ENCODE data around the gene CCDC116. TPM values are rescaled to one million over a fixed set of nuclear protein-coding genes. Genes with fewer than 3 reads are reported as not detected.

Gene CCDC116
- total and polyA plus RNA-seq, 2 experiments from 2014 or later, result 0.14 TPM; not detected in 1

DNA sequence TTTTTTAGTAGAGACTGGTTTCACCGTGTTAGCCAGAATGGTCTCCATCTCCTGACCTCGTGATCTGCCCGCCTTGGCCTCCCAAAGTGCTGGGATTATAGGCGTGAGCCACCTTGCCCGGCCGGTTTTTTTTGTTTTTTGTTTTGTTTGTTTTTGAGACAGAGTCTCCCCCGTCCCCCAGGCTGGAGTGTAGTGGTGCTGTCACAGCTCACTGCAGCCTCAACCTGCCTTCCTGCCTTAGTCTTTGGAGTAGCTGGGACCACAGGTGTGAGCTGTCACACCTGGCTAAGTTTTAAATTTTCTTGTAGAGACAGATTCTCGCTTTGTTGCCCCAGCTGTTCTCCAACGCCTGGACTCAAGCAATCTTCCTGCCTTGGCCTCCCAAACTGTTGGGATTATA lies 36.5 kb downstream of the CCDC116 start:
- ATAC-seq (no peak), DNase-seq (ENCODE audit: low spot score) (no peak)
- H3K9me3 Mint-ChIP-seq, result no peaks in the 10 kb centered on the region; the same call in 1 of the 3 replicates
- H3K4me3 Mint-ChIP-seq, result no peak overlapping the region
- Histone ChIP-seq H4K20me1 (replicated peaks; ENCODE audit: insufficient read depth) (peaks cover 4% of the 10 kb centered on the region), H3K27me3 (ENCODE audit: insufficient read depth) (no peaks in the 10 kb centered on the region), H3K4me2 (no peak overlapping the region), H3F3A (replicated peaks; ENCODE audit: low read depth) (0 out of 2 replicates have a peak, but pooled peaks cover 6% of the 10 kb centered on the region), H2AFZ (no peak overlapping the region), H3K27ac (ENCODE audit: low read depth) (no peak overlapping the region), H3K36me3 (ENCODE audit: insufficient read depth) (peaks cover 23% of the 10 kb centered on the region; the same call in 1 of the 2 replicates), H3K9me2 (ENCODE audit: insufficient read depth) (no peaks in the 10 kb centered on the region), H3K4me3 (no peak overlapping the region), H3K4me1 (ENCODE audit: insufficient read depth) (no peaks in the 10 kb centered on the region), H3K79me2 (replicated peaks; ENCODE audit: insufficient read depth) (peaks cover 14% of the 10 kb centered on the region)
- TF ChIP-seq, protein P1, sequence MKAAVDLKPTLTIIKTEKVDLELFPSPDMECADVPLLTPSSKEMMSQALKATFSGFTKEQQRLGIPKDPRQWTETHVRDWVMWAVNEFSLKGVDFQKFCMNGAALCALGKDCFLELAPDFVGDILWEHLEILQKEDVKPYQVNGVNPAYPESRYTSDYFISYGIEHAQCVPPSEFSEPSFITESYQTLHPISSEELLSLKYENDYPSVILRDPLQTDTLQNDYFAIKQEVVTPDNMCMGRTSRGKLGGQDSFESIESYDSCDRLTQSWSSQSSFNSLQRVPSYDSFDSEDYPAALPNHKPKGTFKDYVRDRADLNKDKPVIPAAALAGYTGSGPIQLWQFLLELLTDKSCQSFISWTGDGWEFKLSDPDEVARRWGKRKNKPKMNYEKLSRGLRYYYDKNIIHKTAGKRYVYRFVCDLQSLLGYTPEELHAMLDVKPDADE (IDR thresholded peaks at IDR 0.05), result no peak
- TF ChIP-seq, protein P2, sequence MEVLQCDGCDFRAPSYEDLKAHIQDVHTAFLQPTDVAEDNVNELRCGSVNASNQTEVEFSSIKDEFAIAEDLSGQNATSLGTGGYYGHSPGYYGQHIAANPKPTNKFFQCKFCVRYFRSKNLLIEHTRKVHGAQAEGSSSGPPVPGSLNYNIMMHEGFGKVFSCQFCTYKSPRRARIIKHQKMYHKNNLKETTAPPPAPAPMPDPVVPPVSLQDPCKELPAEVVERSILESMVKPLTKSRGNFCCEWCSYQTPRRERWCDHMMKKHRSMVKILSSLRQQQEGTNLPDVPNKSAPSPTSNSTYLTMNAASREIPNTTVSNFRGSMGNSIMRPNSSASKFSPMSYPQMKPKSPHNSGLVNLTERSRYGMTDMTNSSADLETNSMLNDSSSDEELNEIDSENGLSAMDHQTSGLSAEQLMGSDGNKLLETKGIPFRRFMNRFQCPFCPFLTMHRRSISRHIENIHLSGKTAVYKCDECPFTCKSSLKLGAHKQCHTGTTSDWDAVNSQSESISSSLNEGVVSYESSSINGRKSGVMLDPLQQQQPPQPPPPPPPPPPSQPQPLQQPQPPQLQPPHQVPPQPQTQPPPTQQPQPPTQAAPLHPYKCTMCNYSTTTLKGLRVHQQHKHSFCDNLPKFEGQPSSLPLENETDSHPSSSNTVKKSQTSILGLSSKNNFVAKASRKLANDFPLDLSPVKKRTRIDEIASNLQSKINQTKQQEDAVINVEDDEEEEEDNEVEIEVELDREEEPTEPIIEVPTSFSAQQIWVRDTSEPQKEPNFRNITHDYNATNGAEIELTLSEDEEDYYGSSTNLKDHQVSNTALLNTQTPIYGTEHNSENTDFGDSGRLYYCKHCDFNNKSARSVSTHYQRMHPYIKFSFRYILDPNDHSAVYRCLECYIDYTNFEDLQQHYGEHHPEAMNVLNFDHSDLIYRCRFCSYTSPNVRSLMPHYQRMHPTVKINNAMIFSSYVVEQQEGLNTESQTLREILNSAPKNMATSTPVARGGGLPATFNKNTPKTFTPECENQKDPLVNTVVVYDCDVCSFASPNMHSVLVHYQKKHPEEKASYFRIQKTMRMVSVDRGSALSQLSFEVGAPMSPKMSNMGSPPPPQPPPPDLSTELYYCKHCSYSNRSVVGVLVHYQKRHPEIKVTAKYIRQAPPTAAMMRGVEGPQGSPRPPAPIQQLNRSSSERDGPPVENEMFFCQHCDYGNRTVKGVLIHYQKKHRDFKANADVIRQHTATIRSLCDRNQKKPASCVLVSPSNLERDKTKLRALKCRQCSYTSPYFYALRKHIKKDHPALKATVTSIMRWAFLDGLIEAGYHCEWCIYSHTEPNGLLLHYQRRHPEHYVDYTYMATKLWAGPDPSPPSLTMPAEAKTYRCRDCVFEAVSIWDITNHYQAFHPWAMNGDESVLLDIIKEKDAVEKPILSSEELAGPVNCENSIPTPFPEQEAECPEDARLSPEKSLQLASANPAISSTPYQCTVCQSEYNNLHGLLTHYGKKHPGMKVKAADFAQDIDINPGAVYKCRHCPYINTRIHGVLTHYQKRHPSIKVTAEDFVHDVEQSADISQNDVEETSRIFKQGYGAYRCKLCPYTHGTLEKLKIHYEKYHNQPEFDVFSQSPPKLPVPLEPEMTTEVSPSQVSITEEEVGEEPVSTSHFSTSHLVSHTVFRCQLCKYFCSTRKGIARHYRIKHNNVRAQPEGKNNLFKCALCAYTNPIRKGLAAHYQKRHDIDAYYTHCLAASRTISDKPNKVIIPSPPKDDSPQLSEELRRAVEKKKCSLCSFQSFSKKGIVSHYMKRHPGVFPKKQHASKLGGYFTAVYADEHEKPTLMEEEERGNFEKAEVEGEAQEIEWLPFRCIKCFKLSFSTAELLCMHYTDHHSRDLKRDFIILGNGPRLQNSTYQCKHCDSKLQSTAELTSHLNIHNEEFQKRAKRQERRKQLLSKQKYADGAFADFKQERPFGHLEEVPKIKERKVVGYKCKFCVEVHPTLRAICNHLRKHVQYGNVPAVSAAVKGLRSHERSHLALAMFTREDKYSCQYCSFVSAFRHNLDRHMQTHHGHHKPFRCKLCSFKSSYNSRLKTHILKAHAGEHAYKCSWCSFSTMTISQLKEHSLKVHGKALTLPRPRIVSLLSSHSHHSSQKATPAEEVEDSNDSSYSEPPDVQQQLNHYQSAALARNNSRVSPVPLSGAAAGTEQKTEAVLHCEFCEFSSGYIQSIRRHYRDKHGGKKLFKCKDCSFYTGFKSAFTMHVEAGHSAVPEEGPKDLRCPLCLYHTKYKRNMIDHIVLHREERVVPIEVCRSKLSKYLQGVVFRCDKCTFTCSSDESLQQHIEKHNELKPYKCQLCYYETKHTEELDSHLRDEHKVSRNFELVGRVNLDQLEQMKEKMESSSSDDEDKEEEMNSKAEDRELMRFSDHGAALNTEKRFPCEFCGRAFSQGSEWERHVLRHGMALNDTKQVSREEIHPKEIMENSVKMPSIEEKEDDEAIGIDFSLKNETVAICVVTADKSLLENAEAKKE (CRISPR knock-in tag; IDR thresholded peaks at IDR 0.05), result no peak
- H3K4me1 Mint-ChIP-seq, result peaks cover 10% of the 10 kb centered on the region
- peaks cover 30% of the 10 kb centered on the region for H3K36me3 Mint-ChIP-seq (ENCODE audit: low read depth)
- no peak overlapping the region for H3K27ac Mint-ChIP-seq
- peaks cover 13% of the 10 kb centered on the region for H3K27me3 Mint-ChIP-seq (ENCODE audit: insufficient read depth, low read depth, poor library complexity)

DNA sequence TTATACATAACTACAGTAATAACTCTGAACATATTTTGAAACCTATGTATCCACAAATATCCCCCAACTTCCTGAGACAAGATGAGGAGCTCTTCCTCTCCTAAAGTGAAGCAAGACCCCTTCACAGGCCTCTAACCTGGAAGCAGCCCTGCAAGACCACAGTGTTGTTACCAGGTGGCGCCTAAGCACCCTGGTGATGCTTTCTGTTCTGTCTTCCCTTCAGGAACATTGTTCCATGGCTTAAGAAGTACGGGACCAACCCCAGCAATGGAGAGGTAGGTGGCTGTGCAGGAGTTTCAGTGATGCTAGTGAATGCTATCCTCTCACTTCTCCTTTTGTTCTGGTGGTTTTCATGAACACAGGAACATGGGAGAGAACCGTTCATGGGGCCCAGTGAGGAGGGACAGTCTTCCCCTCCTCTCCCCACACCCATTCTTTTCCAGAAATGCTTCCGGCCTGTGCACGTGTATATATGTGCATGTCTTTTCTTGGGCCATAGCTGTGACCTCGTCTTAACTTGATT lies 39.6 kb downstream of the CCDC116 start:
- no peak overlapping the region for H3K4me2 ChIP-seq
- ATAC-seq, result no peak
- peaks cover 28% of the 10 kb centered on the region; the same call in 1 of the 2 replicates for H3K36me3 ChIP-seq (ENCODE audit: insufficient read depth)
- peaks cover 9% of the 10 kb centered on the region for H3K79me2 ChIP-seq (replicated peaks; ENCODE audit: insufficient read depth)
- H3K27ac ChIP-seq (ENCODE audit: low read depth), result no peak overlapping the region
- no peak for TF ChIP-seq STAT1 (IDR thresholded peaks at IDR 0.05; ENCODE audit: unreplicated experiment)
- TF ChIP-seq, protein P3, sequence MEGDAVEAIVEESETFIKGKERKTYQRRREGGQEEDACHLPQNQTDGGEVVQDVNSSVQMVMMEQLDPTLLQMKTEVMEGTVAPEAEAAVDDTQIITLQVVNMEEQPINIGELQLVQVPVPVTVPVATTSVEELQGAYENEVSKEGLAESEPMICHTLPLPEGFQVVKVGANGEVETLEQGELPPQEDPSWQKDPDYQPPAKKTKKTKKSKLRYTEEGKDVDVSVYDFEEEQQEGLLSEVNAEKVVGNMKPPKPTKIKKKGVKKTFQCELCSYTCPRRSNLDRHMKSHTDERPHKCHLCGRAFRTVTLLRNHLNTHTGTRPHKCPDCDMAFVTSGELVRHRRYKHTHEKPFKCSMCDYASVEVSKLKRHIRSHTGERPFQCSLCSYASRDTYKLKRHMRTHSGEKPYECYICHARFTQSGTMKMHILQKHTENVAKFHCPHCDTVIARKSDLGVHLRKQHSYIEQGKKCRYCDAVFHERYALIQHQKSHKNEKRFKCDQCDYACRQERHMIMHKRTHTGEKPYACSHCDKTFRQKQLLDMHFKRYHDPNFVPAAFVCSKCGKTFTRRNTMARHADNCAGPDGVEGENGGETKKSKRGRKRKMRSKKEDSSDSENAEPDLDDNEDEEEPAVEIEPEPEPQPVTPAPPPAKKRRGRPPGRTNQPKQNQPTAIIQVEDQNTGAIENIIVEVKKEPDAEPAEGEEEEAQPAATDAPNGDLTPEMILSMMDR (conservative IDR thresholded peaks at IDR 0.05; ENCODE audit: low read depth in 2 of 2), result peak; percentile 8 to 25; a peak in 2 of 4 replicates
- peaks cover 3% of the 10 kb centered on the region; the same call in 1 of the 3 replicates for H3K4me1 Mint-ChIP-seq
- DNase-seq (ENCODE audit: low spot score), result no peak
- peaks cover 4% of the 10 kb centered on the region for H4K20me1 ChIP-seq (replicated peaks; ENCODE audit: insufficient read depth)
- no peak overlapping the region for H2AFZ ChIP-seq
- H3K27ac Mint-ChIP-seq, result no peak overlapping the region
- H3K27me3 Mint-ChIP-seq (ENCODE audit: insufficient read depth, low read depth, poor library complexity), result peaks cover 6% of the 10 kb centered on the region
- H3K4me1 ChIP-seq (ENCODE audit: insufficient read depth), result no peaks in the 10 kb centered on the region
- H3K27me3 ChIP-seq (ENCODE audit: insufficient read depth), result no peaks in the 10 kb centered on the region
- H3K9me3 Mint-ChIP-seq, result peaks cover 5% of the 10 kb centered on the region; the same call in 2 of the 3 replicates
- H3K4me3 ChIP-seq, result no peak overlapping the region
- peaks cover 60% of the 10 kb centered on the region for H3K36me3 Mint-ChIP-seq (ENCODE audit: low read depth)
- no peaks in the 10 kb centered on the region for H3F3A ChIP-seq (replicated peaks; ENCODE audit: low read depth)
- no peak overlapping the region for H3K4me3 Mint-ChIP-seq
- H3K9me2 ChIP-seq (ENCODE audit: insufficient read depth), result no peaks in the 10 kb centered on the region

Measured in GM23338 (cell line).